GM21447 (cell line): ENCODE data around the gene DKK2.

ENCODE experiments used
- ATAC-seq: cut with Tn5 transposase; IDR thresholded peaks from one replicate; pipeline ENCODE4 v1.9.1; 2021; ENCODE audit not compliant: unreplicated experiment

DKK2 gene

DNA sequence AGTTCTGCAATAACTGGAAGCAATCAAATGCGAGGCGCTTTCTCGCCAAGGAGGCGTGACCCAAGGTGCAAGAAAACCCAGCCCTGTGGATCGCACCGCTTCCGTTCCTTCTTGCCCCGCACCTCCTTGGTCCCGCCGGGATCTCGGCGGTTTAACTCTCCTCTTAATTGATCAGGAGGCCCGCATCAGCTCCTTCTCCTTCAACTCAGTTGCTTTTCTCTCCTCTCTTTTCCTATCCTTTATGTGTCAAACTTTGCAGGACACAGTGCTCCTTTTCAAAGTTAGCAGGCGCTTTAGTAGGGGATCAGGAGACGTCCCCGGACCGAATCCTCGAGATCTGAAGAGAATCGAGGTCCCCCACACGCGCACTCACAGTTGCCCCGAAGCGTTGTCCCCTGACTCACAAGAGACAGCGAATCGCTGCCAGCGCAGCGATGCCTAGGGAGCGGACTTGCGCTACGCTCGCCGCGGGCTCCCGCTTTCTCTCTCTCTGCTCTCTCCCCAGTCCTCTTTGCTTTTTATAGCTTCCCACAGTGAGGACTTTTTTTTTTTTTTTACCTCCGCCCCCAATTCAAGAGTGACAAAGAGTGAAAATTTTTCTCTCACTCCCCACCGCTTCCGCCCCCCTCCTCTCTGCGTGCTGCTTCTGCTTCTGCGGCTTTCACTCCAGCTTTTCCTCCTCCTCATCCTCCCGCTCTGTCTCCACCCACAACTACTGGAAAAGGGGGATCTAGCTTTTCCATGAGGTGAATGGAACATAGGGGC, at the start of gene DKK2:
DKK2 (minus strand) TSS at position 495 of the 765 bp plus-strand sequence. CDS start 722 bp downstream, outside the sequence.
- no peak for ATAC-seq

DNA sequence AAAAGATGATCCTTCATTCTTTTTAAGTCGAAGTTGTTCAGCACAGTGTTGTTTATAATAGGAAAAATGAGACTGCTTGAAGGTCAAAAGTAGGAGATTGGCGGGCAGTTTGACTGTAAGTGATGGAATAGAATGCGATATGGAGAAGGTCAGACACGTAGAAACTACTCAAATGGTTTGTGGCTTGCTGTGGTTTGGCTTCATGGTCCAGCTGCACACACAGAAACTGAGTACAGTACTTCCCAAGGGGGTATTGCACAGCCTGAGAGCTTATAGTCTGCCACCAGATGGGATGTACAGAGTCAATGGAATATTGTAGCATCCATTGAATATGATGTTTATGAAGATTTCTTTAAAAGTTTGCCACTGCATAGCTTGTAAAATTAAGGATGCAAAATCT, 41.1 kb upstream of the DKK2 start:
- no peak for ATAC-seq

GRCh38 chr4:107072836-107073736, 37.0 kb upstream of the DKK2 start:
- ATAC-seq, result no peak

DNA sequence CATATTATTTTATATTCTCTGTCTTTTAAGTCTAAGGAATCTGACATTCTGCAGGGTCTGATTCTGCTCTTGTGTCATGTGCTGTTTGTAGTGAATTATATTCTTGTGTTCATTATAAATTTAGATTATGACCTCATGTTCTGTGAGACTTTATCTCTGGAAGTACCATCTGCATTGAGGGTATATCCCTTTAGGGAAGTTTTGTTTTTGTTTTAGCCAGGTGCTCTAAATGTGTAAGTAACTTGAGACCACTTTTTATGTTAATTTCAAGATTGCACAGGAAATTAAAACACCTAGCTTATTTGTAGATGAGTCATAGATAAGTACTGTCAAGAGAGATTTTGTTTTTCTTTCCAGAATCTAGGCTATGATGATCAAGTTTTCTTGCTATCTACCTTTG, 35.0 kb upstream of the DKK2 start:
- no peak for ATAC-seq

- ATAC-seq, result no peak
Measured at GRCh38 chr4:107069049-107069448, 32.9 kb upstream of the DKK2 start.

DNA sequence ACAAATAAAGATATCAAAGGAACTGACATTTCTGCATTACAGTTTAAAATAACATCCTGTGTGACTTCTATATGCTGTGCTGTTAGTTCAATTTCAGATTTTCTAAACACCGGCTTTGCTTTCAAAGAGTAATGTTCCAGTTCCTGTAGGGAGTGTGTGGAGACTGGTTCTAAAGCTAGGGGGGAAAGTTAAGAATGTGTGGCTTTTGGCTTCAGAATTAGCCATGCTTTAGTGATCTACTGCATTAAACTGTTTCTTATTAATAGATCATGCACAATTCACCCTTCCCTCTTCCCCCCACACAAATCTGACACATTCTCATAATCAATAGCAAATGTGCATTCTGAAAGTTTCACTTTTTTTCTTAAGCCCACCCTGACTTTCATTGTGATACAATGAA, 32.0 kb upstream of the DKK2 start:
- no peak for ATAC-seq

DNA sequence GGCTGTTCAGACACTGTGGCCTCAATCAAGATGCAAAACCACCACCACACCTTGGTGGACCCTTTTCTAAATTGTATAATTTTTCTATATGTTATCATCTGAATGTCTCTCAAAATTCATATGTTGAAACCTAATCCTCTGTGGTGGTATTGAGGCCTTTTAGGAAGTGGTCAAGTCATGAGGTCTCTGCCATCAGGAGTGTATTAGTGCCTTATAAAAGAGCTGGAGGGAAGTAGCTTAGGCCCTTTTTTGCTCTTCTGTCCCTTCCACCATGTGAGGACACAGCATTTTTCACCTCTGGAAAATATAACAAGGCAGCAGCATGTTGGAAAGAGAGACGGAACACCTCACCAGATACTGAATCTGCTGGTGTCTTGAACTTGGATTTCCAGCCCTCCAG, 30.5 kb upstream of the DKK2 start:
- ATAC-seq, result no peak

DNA sequence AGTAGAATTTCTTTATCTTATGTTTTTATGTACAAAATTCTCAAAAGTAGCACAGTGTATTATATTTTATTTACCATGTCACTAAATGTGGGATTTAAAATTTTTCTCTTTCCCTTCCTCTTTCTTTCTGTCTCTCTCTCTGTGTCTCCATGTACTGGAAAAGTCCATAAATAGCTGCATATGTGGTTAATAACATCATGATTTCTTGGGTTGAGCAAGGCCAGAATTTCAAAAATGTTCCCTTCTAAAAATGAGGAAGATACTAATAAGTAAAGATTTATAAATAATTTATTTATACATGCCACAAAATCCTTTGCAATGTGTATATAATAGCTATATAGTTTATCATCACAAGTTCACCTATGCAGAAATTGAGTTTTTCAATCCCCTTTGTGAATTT, 29.1 kb upstream of the DKK2 start:
- no peak for ATAC-seq

DNA sequence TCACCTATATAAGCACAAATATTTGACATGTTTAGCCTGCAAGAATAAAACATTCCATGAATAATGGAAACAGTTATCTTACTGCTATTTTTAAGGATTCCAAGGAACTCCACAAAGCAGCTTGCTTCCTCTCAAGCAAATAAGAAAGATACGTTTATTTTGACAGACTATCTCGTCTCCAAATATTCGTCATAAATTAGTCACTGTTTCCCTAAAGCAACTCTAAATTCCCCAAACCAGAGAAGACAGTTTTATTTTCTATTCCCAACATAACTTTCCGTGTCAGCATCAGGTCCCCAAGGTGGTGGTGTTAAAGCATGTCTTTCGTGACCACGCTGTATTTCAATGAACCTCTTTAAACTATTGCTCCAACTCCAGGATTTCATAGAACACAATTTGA, 24.3 kb upstream of the DKK2 start:
- ATAC-seq, result no peak

- ATAC-seq, result no peak
Measured at GRCh38 chr4:107058828-107059227, 22.7 kb upstream of the DKK2 start.

- ATAC-seq, result no peak
Measured at GRCh38 chr4:107050525-107051135, 14.5 kb upstream of the DKK2 start.

DNA sequence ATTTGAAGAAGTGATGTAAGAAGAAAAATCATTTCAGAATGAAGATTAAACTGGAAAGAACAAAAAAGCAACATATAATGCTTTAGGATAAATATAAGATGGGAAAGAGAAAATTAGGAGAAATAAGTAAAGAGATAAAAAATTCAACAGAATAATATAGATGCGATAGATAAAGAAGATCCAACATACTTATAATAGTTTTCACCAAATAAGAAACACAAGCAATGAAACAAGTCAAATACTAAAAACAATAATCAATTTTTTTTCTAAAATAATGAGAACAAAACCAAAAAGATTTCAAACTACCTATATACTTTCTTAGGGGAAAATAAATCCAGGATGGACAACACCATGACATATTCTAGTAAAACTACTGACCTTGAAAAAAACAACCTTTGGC, 10.1 kb upstream of the DKK2 start:
- no peak for ATAC-seq

GRCh38 chr4:107044170-107044569, 8.1 kb upstream of the DKK2 start:
- no peak for ATAC-seq

DNA sequence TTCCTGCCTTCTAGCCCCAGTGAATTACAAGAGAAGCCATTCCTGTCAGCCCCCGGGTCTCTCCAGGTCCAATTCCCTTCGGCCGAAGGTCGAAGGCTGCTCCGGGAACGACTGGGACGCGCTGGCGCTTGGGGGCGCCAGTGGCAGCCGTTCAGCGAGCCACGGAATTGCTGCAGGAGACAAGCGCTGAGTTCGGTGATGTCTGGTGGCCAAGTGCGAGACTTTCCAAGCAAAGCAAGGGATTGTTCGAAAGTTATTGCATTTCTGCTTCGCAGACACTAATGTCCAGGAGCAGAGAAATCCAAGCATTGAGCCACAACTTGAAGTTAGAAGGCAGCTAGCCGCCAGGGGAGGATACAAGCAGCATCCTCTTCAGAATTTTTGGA, 1.1 kb upstream of the DKK2 start:
- ATAC-seq, result no peak

- no peak for ATAC-seq
Measured at GRCh38 chr4:107036584-107037198, 578 bp upstream of the DKK2 start.

DNA sequence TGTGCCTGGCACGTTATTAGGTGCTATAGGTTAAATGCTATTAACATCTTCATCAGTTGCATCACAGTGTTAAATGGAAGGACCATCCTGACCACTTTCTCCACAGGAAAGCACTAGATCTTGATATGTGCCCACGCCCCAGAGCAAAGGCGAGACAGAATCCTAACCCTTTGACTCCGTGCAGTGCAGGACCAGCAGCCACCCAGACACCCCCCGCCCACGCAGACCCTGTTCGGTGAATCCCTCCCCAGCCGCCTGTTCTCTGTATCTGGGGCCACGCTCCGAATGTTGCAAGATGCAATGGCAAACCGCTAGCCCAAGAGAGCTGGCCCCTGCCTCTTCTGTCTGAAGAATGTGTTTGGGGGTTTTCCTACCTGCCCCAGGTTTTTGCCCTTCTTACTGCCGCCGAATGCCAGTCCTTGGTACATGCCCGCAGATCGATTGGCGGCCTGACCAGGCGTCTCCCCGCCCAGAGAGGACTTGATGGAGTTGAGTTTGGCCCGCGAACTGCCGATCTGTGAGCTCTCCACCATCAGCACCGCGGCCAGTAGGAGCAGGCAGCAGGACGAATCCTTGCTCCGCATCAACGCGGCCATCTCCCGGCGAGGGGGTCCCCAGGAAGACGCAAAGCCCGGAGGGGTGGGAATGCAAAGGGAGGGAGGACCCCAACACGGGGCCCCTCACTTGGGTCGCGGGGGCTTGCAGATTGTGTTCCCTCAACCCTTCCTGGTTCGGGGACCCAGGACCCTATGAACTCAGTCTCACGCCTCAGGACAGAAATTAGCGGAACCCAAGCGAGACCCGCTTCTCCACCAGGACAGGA, 906 bp downstream of the DKK2 start:
- ATAC-seq, result no peak

- ATAC-seq, result no peak
Measured at GRCh38 chr4:107034091-107034995, 1.8 kb downstream of the DKK2 start.

- ATAC-seq, result no peak
Measured at GRCh38 chr4:107027379-107027778, 8.7 kb downstream of the DKK2 start.

DNA sequence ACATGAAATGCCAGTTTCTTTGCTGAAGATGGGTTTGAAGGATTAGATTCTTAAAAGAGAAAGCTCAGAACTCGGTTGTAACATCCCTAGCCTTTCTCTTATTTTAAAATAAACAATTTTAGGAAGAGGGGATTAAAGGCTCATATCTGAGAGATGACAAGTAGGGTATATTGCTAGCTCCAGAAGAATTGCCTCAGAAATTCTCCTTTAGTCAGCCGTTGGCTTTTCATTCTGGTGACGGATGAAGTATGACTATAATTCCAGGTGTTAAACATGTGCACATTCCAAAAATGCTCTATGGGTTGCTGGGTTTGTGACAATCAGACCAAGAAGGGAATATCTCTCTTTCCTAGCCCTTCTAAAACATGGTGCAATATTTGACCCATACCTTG, 17.8 kb downstream of the DKK2 start:
- no peak for ATAC-seq
